ENCODE results near the gene ACOX3.

The ACOX3 gene

DNA sequence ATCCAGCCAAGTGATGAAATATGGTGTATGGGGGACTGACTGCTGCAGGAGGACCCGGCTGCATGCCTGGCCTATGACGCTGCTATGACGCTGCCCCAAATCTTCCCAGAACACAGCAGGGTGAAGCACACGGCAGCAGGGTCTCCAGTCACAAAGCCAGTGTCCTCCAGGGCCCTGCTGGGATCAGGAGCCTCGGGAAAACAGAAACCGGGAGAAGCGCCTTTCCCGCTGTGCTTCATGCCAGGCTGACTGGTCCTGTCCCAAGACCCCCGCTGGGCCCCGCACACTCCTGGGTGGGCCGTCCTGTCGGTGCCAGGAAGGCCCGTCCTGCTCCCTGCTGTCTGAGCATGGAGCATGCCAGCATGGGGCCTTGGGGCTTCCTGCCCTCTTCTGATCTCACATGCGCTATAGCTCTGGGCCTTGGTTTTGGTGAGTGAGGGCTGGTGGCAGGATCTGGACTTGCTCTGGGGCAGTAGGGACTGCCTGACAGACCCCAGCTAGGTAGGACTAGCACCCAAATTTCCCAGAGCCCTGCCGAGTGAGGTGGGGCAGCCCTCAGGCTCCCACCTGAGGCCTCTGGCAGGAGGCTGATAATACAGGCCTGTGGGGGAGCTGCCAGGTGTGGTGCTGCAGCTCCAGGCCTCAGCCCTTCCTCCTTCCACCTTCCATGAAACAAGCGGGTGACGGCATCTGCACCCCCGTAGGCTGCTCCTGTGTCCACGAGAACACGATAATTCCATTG, 64.0 kb downstream of the ACOX3 start:
- TF ChIP-seq ZFX (IDR thresholded peaks at IDR 0.05), result no peak
- TF ChIP-seq, protein P1, sequence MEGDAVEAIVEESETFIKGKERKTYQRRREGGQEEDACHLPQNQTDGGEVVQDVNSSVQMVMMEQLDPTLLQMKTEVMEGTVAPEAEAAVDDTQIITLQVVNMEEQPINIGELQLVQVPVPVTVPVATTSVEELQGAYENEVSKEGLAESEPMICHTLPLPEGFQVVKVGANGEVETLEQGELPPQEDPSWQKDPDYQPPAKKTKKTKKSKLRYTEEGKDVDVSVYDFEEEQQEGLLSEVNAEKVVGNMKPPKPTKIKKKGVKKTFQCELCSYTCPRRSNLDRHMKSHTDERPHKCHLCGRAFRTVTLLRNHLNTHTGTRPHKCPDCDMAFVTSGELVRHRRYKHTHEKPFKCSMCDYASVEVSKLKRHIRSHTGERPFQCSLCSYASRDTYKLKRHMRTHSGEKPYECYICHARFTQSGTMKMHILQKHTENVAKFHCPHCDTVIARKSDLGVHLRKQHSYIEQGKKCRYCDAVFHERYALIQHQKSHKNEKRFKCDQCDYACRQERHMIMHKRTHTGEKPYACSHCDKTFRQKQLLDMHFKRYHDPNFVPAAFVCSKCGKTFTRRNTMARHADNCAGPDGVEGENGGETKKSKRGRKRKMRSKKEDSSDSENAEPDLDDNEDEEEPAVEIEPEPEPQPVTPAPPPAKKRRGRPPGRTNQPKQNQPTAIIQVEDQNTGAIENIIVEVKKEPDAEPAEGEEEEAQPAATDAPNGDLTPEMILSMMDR (conservative IDR thresholded peaks at IDR 0.05), result no peak
- no peak overlapping the region for H3K27ac ChIP-seq

DNA sequence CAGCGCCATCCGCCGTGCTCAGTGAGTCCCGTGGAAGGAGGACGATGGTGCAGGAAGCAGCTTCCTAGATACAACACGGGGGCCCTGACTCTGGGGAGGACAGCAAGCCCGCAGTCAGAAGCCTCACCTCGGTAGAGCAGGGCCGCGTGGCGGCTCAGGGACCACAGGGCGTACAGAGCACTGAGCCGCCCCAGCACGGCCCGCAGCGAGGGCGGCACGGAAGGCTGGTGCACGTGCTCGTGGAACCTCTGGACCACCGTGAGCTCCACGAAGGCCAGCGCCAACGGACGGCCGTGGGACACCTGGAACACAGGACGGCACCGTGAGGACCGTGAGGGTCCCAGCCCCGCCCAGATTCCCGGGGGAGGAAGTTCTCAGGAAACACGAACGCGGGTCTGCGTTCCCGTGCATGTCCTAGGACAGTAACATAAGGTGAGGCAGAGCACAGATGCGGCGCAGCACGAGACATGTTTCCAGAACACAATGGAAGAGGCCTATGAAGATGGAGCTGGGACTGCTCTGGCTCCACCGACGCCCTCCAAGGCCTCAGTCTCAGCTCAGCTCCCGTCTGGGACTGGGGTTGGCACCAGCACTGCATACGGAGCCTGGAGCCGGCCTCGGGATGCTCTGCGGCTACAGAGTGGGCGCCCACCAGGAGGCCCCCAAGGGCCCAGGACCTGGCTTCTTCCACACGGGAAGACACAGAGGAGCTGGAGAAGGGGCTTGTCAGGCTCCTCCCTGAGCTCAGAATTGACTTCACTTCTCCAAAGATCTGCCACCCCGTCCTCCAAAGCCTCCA, 65.5 kb downstream of the ACOX3 start:
- TF ChIP-seq ZFX (IDR thresholded peaks at IDR 0.05), result no peak
- TF ChIP-seq, protein P1 (conservative IDR thresholded peaks at IDR 0.05), result no peak
- no peak overlapping the region for H3K27ac ChIP-seq

DNA sequence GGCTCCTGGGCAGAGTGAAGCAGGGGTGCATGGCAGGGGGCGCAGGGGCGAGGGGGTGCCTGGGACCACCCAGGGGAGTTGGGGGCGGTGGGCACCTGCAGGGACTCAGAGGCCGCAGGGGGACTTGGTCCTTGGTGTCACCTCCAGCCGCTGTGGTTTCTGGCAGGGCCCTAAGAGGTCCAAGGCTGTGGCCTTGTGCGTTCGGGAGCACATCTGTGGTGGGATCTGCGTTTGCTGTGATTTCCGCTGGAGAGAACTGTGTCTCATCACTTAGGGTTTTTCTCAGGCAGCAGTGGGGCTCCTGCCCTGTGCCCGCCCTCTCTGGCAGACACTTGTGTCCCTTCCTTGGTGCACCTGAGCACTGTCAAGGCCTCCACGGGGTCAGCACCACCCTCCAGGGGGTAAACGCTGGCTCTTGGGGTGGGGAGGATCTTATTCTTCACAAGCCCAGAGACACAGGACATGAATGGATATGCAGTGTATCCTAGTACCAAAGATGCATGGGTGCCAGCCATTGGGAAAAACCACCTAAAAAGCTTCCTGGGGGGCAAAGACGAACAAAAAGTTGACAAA, 66.5 kb downstream of the ACOX3 start:
- no peak overlapping the region for H3K27ac ChIP-seq
- TF ChIP-seq ZFX (IDR thresholded peaks at IDR 0.05), result no peak
- TF ChIP-seq, protein P1 (conservative IDR thresholded peaks at IDR 0.05), result no peak

DNA sequence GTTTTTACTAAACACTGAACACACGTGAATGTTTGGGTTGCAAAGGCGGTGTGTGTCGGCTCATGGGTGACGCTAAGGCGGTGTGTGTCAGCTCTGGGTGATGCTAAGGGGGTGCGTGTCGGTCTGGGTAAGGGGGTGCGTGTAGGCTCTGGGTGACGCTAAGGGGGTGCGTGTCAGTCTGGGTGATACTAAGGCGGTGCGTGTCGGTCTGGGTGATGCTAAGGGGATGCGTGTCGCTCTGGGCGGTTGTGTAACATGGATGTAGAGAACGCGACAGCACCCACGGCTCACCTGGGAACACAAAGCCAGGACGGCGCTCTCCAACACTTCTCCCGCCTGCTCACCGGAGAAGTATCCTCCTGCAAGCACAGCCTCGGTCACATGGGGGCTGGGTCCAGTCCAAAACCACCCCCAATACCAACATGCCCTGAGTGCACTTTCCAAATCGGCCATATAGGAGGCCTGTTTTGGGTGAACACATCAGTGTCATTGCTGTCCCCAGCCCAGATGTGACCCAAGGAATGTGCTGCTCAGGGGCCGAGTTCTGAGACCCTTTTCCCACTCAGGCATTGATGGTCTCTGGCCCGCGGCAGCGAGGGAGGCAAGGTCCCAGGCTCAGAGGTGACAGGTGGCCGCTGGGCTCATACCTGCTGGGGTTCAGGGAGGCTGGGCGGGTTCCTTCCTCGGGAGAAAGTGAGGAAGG, 67.1 kb downstream of the ACOX3 start:
- no peak overlapping the region for H3K27ac ChIP-seq
- TF ChIP-seq, protein P1 (conservative IDR thresholded peaks at IDR 0.05), result no peak

DNA sequence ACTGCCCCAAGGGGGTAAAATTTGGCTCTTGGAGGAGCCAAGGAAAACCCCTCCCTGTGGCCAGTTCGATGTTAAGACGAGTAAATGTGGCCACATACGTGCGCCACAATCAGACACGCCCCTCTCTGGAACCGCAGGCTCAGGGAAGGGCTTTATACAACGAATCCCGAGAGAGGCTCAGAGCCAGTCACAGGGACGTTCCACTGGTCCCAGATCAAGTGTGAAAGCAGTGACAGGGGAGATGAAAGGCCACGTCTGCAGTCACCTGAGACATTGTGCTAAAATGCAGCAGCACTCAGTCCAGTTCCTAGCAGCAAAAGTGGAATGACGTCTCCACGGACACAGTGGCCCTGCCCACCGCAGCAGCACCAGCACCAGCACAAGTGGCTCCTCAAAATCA, 68.0 kb downstream of the ACOX3 start:
- H3K27ac ChIP-seq, result no peak overlapping the region
- TF ChIP-seq ZFX (IDR thresholded peaks at IDR 0.05), result no peak
- TF ChIP-seq, protein P1 (conservative IDR thresholded peaks at IDR 0.05), result no peak

DNA sequence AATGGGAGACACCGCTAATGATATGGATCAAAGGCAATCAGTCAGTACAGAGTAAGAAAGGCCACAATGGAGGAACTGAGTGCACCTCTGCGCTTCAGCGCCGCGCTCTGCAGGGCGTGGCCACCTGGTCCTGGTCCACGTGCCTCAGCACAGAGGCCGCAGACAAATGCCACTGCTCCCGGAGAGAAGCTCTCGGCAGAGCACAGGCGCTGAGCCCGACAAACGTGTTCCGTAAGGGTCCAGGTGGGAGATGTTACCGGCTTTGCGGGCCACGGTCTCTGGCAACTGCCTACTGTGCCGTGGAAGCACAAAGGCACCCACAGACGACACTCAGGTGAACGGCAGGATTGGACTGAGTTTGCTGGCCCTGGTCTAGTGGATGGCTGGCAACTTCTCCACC, 68.9 kb downstream of the ACOX3 start:
- TF ChIP-seq ZFX (IDR thresholded peaks at IDR 0.05), result no peak
- TF ChIP-seq, protein P1 (conservative IDR thresholded peaks at IDR 0.05), result no peak
- H3K27ac ChIP-seq, result no peak overlapping the region
